D721Med (cell line): ENCODE measurements around the gene LAMA3.

ENCODE experiments used
- DNase-seq: peaks from one replicate; pipeline ENCODE4 v3.0.0; 2011; ENCODE audit warnings: low spot score; ENCODE audit not compliant: insufficient read length
- FAIRE-seq: peaks from 2 replicates; lab custom pipeline; 2011; peaks lifted over from hg19 to GRCh38; lab: Jason Lieb, UNC
- TF ChIP-seq, protein P1 (sequence below): IDR thresholded peaks from 2 replicates; pipeline ENCODE4 v1.5.1; 2012; ENCODE audit warnings: mild to moderate bottlenecking, control low read depth; ENCODE audit not compliant: insufficient read depth; ENCODE audit errors: missing control alignments

LAMA3 gene

GRCh38 chr18:23921716-23922285 is 232.5 kb downstream of the LAMA3 start:
- no peak for DNase-seq
- TF ChIP-seq, protein P1, sequence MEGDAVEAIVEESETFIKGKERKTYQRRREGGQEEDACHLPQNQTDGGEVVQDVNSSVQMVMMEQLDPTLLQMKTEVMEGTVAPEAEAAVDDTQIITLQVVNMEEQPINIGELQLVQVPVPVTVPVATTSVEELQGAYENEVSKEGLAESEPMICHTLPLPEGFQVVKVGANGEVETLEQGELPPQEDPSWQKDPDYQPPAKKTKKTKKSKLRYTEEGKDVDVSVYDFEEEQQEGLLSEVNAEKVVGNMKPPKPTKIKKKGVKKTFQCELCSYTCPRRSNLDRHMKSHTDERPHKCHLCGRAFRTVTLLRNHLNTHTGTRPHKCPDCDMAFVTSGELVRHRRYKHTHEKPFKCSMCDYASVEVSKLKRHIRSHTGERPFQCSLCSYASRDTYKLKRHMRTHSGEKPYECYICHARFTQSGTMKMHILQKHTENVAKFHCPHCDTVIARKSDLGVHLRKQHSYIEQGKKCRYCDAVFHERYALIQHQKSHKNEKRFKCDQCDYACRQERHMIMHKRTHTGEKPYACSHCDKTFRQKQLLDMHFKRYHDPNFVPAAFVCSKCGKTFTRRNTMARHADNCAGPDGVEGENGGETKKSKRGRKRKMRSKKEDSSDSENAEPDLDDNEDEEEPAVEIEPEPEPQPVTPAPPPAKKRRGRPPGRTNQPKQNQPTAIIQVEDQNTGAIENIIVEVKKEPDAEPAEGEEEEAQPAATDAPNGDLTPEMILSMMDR: no peak
- no peak for FAIRE-seq

GRCh38 chr18:23922939-23923338 is 233.7 kb downstream of the LAMA3 start:
- TF ChIP-seq, protein P1: no peak
- FAIRE-seq: no peak
- no peak for DNase-seq

DNA sequence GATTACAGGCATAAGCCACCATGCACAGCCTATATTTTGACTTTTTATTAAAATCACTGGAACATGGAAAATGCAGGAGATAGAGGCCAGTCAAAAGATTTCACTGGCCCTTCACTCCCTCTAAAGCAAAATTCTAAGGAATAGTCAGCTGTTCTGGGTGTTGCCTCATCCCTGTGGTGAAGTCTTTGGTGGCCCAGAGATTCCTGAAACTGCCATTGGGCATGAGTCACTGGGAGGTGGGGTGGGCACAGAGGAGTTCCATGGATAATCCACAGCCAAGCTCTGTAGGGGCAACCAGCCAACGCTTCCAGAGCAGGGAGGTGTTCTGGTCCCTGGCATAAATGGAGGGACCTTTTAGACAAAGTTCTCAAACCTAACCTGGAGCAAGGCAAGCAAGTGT is 235.6 kb downstream of the LAMA3 start:
- TF ChIP-seq, protein P1: no peak
- FAIRE-seq: no peak
- no peak for DNase-seq

GRCh38 chr18:23926571-23926970 is 237.3 kb downstream of the LAMA3 start:
- peak; percentile 91 for FAIRE-seq
- no peak for DNase-seq
- TF ChIP-seq, protein P1: no peak

DNA sequence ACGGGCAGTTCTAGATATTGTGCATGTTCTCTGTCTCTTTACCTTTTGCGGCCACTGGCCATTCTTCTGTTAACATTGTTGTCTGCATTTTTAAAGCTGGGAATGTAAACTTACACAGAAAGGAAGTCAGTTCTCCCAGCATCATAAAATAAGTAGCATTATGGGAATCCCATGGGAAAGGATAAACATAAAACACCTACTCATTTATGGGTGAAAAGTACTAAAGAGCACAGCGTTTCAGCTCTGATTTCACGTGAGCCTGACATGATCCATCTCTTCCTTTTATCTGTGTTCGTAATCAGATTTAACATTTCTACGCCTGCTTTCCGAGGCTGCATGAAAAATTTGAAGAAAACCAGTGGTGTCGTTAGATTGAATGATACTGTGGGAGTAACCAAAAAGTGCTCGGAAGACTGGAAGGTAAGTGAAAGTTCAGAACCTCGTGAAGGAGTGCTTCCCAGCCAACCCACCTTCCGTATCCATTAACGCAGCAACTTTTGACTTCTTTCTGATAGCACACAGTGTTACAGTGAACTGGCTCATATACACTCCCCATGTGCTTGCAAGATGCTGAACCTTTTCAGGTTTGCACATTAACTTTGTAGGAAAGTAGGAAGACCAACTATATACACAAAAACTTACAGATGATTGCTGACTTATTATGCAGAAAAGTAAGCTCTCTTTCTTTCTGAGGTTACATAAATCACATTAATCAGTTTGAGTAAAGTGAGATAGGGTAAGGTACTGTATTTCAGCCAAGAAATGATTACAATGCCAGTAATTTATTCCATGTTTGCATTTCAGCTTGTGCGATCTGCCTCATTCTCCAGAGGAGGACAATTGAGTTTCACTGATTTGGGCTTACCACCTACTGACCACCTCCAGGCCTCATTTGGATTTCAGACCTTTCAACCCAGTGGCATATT is 238.8 kb downstream of the LAMA3 start:
- FAIRE-seq (peak; percentile 83), DNase-seq (no peak)
- TF ChIP-seq, protein P1: no peak

GRCh38 chr18:23929362-23929930 is 240.2 kb downstream of the LAMA3 start:
- FAIRE-seq: no peak
- TF ChIP-seq, protein P1: no peak
- no peak for DNase-seq
